Neural cell (in vitro differentiated cells): ENCODE data around the gene AGXT. TPM values are rescaled to one million over a fixed set of nuclear protein-coding genes. Genes with fewer than 3 reads are reported as not detected.

Experiments
- H2AFZ ChIP-seq: fragments of 200-600, 300-800 bp; sonication (generic), shearing (Covaris generic); 2 replicates; pipeline ENCODE4 v1.6.0; 2014; ENCODE audit warnings: low read depth, mild to moderate bottlenecking, antibody characterized with exemption, low read length, moderate library complexity
- H3F3A ChIP-seq: fragments of 200-600 bp; shearing (Covaris generic); 2 replicates; pipeline ENCODE4 v1.6.1; 2016; ENCODE audit warnings: mild to moderate bottlenecking, moderate library complexity, mixed read lengths, antibody characterized with exemption, low read length; ENCODE audit not compliant: insufficient read depth, poor library complexity, severe bottlenecking
- H3K27ac ChIP-seq: fragments of 200-600, 300-800 bp; sonication (generic), shearing (Covaris generic); 2 replicates; pipeline ENCODE4 v1.5.1; 2014; ENCODE audit warnings: mild to moderate bottlenecking, low read length, moderate library complexity
- H3K27me3 ChIP-seq: fragments of 300-800, 200-600 bp; sonication (generic), shearing (Covaris generic); 2 replicates; pipeline ENCODE4 v1.6.0; 2014; ENCODE audit warnings: mild to moderate bottlenecking, low read depth, low read length, moderate library complexity; ENCODE audit not compliant: insufficient read depth
- H3K36me3 ChIP-seq: fragments of 300-800, 200-600 bp; sonication (generic), shearing (Covaris generic); 2 replicates; pipeline ENCODE4 v1.5.1; 2014; ENCODE audit warnings: mild to moderate bottlenecking, antibody characterized with exemption, low read length, moderate library complexity; ENCODE audit not compliant: insufficient read depth
- H3K4me2 ChIP-seq: fragments of 300-800, 200-600 bp; sonication (generic), shearing (Covaris generic); 2 replicates; pipeline ENCODE4 v1.6.0; 2014; ENCODE audit warnings: mild to moderate bottlenecking, low read length
- H3K4me3 ChIP-seq: fragments of 300-800, 200-600 bp; sonication (generic), shearing (Covaris generic); 2 replicates; pipeline ENCODE4 v1.5.1; 2014; ENCODE audit warnings: mild to moderate bottlenecking, low read length, moderate library complexity
- H3K79me2 ChIP-seq: fragments of 200-600 bp; shearing (Covaris generic); replicated peaks from 2 replicates; pipeline ENCODE4 v1.6.0; 2014; ENCODE audit warnings: mild to moderate bottlenecking, low read length, moderate library complexity; ENCODE audit not compliant: insufficient read depth
- H3K9ac ChIP-seq: fragments of 300-800, 200-600 bp; sonication (generic), shearing (Covaris generic); 2 replicates; pipeline ENCODE4 v1.6.1; 2016; ENCODE audit warnings: mild to moderate bottlenecking, low read length, mixed read lengths
- H3K9me2 ChIP-seq: fragments of 200-600 bp; shearing (Covaris generic); 2 replicates; pipeline ENCODE4 v1.6.1; 2016; ENCODE audit warnings: mild to moderate bottlenecking, low read length, mixed read lengths; ENCODE audit not compliant: insufficient read depth
- H3K9me3 ChIP-seq: fragments of 200-600, 300-800 bp; sonication (generic), shearing (Covaris generic); 2 replicates; pipeline ENCODE4 v1.6.1; 2016; ENCODE audit warnings: mild to moderate bottlenecking, mixed run types, low read length, moderate library complexity, mixed read lengths
- H4K20me1 ChIP-seq: fragments of 200-600 bp; shearing (Covaris generic); 2 replicates; pipeline ENCODE4 v1.6.1; 2016; ENCODE audit warnings: mild to moderate bottlenecking, mixed run types; ENCODE audit not compliant: insufficient read depth
- CTCF ChIP-seq: fragments of 450-650 bp; IDR thresholded peaks from 2 replicates; pipeline ENCODE4 v1.5.1; 2014; ENCODE audit warnings: antibody characterized with exemption, mild to moderate bottlenecking, moderate library complexity; ENCODE audit not compliant: poor library complexity, severe bottlenecking
- EP300 ChIP-seq: fragments of 450-650 bp; conservative IDR thresholded peaks from 2 replicates; pipeline ENCODE4 v1.6.1; 2014; ENCODE audit warnings: antibody characterized with exemption, mild to moderate bottlenecking, moderate library complexity; ENCODE audit not compliant: poor library complexity, severe bottlenecking
- EZH2 ChIP-seq: fragments of 200-600, 300-800 bp; shearing (Covaris generic), sonication (generic); IDR thresholded peaks from 2 replicates; pipeline ENCODE4 v1.6.1; 2014; ENCODE audit warnings: antibody characterized with exemption, low read length, borderline replicate concordance, mild to moderate bottlenecking; ENCODE audit not compliant: insufficient read depth, poor library complexity, severe bottlenecking
- MXI1 ChIP-seq: fragments of 450-650 bp; conservative IDR thresholded peaks from 2 replicates; pipeline ENCODE4 v1.6.1; 2014; ENCODE audit warnings: antibody characterized with exemption, mild to moderate bottlenecking; ENCODE audit not compliant: poor library complexity, severe bottlenecking
- POLR2AphosphoS5 ChIP-seq: IDR thresholded peaks from 2 replicates; pipeline ENCODE4 v1.6.1; 2012
- RAD21 ChIP-seq: fragments of 450-650 bp; conservative IDR thresholded peaks from 2 replicates; pipeline ENCODE4 v1.6.1; 2014; ENCODE audit warnings: antibody characterized with exemption, mild to moderate bottlenecking, moderate library complexity
- REST ChIP-seq: IDR thresholded peaks from 2 replicates; pipeline ENCODE4 v1.6.1; 2012; ENCODE audit warnings: borderline replicate concordance
- SMC3 ChIP-seq: fragments of 450-650 bp; conservative IDR thresholded peaks from 2 replicates; pipeline ENCODE4 v1.6.1; 2014; ENCODE audit warnings: antibody characterized with exemption, mild to moderate bottlenecking, moderate library complexity; ENCODE audit not compliant: poor library complexity
- TAF1 ChIP-seq: IDR thresholded peaks from 2 replicates; pipeline ENCODE4 v1.6.1; 2012; ENCODE audit warnings: low read depth
- polyA plus RNA-seq: library from polyadenylated mRNA; depleted of rRNA; stranded (reverse); fragments of >200 nt; gene quantifications from 2 replicates; pipeline ENCODE4 v1.2.3, GENCODE V29; 2014

Gene AGXT
- polyA plus RNA-seq, 1 donor from 2014 or later: not detected

- H3K27ac ChIP-seq: no peak overlapping the region
- no peaks in the 10 kb centered on the region for H3K9me2 ChIP-seq
- H3K36me3 ChIP-seq: no peaks in the 10 kb centered on the region
- no peaks in the 10 kb centered on the region for H4K20me1 ChIP-seq
- no peaks in the 10 kb centered on the region for H3K9me3 ChIP-seq
- H3K27me3 ChIP-seq: no peaks in the 10 kb centered on the region
- no peaks in the 10 kb centered on the region for H3F3A ChIP-seq
- no peak overlapping the region for H3K4me3 ChIP-seq
- no peak overlapping the region for H3K9ac ChIP-seq
- H2AFZ ChIP-seq: no peak overlapping the region
- no peaks in the 10 kb centered on the region for H3K79me2 ChIP-seq
- TF ChIP-seq CTCF (no peak), REST (no peak), EP300 (no peak), POLR2AphosphoS5 (no peak), EZH2 (no peak), SMC3 (no peak), MXI1 (no peak), TAF1 (no peak), RAD21 (no peak)
- H3K4me2 ChIP-seq: no peak overlapping the region
These were observed 60.1 kb downstream of the AGXT start for GRCh38 chr2:240928476-240929363.

- H3K27me3 ChIP-seq: no peaks in the 10 kb centered on the region
- no peak overlapping the region for H3K27ac ChIP-seq
- H3K79me2 ChIP-seq: no peaks in the 10 kb centered on the region
- H3K9ac ChIP-seq: no peak overlapping the region
- H3K9me2 ChIP-seq: no peaks in the 10 kb centered on the region
- H3K9me3 ChIP-seq: no peaks in the 10 kb centered on the region
- no peak overlapping the region for H3K4me2 ChIP-seq
- no peak overlapping the region for H2AFZ ChIP-seq
- no peak overlapping the region for H3K4me3 ChIP-seq
- no peaks in the 10 kb centered on the region for H3K36me3 ChIP-seq
- H4K20me1 ChIP-seq: no peaks in the 10 kb centered on the region
- TF ChIP-seq EZH2 (no peak), CTCF (no peak), MXI1 (no peak), SMC3 (no peak), REST (no peak), POLR2AphosphoS5 (no peak), TAF1 (no peak)
- no peaks in the 10 kb centered on the region for H3F3A ChIP-seq
These were observed 60.9 kb downstream of the AGXT start for GRCh38 chr2:240929364-240930095.
